ENCODE data around the gene PLCB2.

DNA sequence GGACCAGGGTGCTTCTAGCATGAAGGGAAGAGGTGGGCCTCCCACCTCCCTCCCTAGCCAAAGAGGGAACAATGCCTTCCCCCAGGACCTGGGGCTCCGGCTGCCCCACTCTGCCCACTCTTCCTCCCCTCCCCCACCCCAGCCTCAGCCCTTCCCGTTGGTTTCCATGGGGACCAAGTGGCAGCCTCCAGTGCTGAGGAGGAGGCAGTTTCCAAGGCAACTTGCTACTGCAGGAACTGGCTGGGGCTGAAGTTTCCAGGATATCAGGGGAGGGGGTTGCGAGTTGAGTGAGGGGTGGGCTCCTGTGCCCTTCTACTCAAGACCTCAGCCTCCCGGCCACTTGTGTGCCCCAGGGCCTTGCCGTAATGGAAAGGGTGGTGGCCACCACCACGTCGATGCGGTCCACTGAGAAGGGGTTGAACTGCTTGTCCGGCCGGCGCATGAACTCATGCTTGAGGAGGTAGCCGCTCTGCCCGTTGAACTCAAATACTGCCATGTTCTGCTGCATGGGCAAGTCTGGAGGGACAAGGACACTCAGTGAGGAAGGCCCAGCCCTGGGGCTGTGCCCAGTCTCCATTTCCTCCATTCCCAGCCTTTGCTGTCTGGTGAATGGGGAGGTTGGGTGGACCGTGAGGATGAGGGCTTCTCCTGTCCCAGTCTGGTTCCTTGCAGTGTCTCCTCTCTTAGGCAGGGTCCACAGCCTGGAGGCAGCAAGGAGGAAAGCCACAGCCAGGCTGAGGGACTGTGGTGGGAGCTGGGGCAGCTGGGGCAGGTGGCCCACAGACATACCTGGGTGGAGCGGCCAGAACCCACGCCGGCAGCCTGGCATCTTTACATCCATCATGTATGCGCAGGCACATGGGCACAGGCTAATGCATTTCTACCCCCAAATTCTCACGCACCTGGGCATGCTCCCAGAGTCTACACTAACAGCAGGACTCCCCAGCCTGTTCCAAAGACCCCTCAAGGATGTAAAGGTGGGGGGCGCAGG lies 13.5 kb downstream of the PLCB2 start:
- TF ChIP-seq, protein P1, sequence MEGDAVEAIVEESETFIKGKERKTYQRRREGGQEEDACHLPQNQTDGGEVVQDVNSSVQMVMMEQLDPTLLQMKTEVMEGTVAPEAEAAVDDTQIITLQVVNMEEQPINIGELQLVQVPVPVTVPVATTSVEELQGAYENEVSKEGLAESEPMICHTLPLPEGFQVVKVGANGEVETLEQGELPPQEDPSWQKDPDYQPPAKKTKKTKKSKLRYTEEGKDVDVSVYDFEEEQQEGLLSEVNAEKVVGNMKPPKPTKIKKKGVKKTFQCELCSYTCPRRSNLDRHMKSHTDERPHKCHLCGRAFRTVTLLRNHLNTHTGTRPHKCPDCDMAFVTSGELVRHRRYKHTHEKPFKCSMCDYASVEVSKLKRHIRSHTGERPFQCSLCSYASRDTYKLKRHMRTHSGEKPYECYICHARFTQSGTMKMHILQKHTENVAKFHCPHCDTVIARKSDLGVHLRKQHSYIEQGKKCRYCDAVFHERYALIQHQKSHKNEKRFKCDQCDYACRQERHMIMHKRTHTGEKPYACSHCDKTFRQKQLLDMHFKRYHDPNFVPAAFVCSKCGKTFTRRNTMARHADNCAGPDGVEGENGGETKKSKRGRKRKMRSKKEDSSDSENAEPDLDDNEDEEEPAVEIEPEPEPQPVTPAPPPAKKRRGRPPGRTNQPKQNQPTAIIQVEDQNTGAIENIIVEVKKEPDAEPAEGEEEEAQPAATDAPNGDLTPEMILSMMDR (IDR thresholded peaks at IDR 0.05; ENCODE audit: extremely low read depth in 1 of 2, insufficient read depth in 1 of 2, low read depth in 1 of 2, low read length in 2 of 2), result no peak
- TF ChIP-seq, protein P2, sequence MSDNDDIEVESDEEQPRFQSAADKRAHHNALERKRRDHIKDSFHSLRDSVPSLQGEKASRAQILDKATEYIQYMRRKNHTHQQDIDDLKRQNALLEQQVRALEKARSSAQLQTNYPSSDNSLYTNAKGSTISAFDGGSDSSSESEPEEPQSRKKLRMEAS (IDR thresholded peaks at IDR 0.05; ENCODE audit: insufficient read depth, insufficient read length), result no peak
- no peak for TF ChIP-seq MYC (IDR thresholded peaks at IDR 0.05; ENCODE audit: low read depth, low read length)
- no peak for TF ChIP-seq EZH2 (IDR thresholded peaks at IDR 0.05; ENCODE audit: borderline replicate concordance, low read depth, low read length, severe bottlenecking)
- TF ChIP-seq POLR2A (IDR thresholded peaks at IDR 0.05; ENCODE audit: low read depth, low read length), result no peak
- no peak for TF ChIP-seq GATA2 (IDR thresholded peaks at IDR 0.05; ENCODE audit: insufficient read depth, insufficient read length, low read depth, low read length)
- no peak for TF ChIP-seq JUN (IDR thresholded peaks at IDR 0.05; ENCODE audit: borderline replicate concordance, insufficient read depth, insufficient read length, low read depth)

Data from endothelial cell of umbilical vein (primary cell).